PFSK-1 (cell line): ENCODE measurements around the gene GSK3B.

Experiments
- FOXP2 ChIP-seq: optimal IDR thresholded peaks from 2 replicates; pipeline ENCODE3; 2011; ENCODE audit warnings: borderline replicate concordance, control low read depth, inconsistent platforms; ENCODE audit not compliant: insufficient read depth; ENCODE audit errors: extremely low read length, extremely low read depth
- POLR2AphosphoS5 ChIP-seq: IDR thresholded peaks from 2 replicates; pipeline ENCODE4 v1.6.1; 2012; ENCODE audit warnings: low read depth, mild to moderate bottlenecking, control low read depth, low read length, moderate library complexity
- REST ChIP-seq, 2 experiments: IDR thresholded peaks; 2 replicates each; pipeline versions ENCODE4 v1.6.1 to v1.8.0; 2011 to 2012; ENCODE audit warnings: low read depth in 2 of 2, low read length in 2 of 2, control low read depth in 1 of 2, inconsistent platforms in 1 of 2, mild to moderate bottlenecking in 1 of 2, moderate library complexity in 1 of 2; ENCODE audit not compliant: insufficient read depth in 1 of 2
- SIN3A ChIP-seq: IDR thresholded peaks from 2 replicates; pipeline ENCODE4 v1.6.1; 2012; ENCODE audit warnings: mild to moderate bottlenecking, low read length, moderate library complexity, borderline replicate concordance; ENCODE audit not compliant: insufficient read depth
- TAF1 ChIP-seq: IDR thresholded peaks from 2 replicates; pipeline ENCODE4 v1.6.1; 2012; ENCODE audit warnings: low read length, control low read depth, borderline replicate concordance; ENCODE audit not compliant: insufficient read depth

- no peak for TF ChIP-seq SIN3A
- no peak for TF ChIP-seq TAF1
- TF ChIP-seq REST (IDR thresholded peaks at IDR 0.05; ENCODE audit: insufficient read depth in 1 of 2, low read depth in 2 of 2, low read length in 2 of 2) = no peak
- TF ChIP-seq POLR2AphosphoS5 = no peak
- no peak for TF ChIP-seq FOXP2
Measured at GRCh38 chr3:119856695-119857094, 237.6 kb downstream of the GSK3B start.
